NCI-H2196 (cell line): ENCODE results near the gene FERMT1.
"Not testable (repeated sequence)": the region's sequence is repeated elsewhere in the genome, so short reads cannot be mapped to it uniquely, and the experiment has no call there.

Source experiments
- DNase-seq: peaks from one replicate; lab custom pipeline; 2025; ENCODE audit not compliant: unreplicated experiment; lab: John Stamatoyannopoulos, UW

The FERMT1 gene

GRCh38 chr20:6041808-6042265, 81.0 kb downstream of the FERMT1 start:
- DNase-seq: no peak

GRCh38 chr20:6040958-6041807, 81.6 kb downstream of the FERMT1 start:
- DNase-seq: no peak

- DNase-seq: no peak
Measured at GRCh38 chr20:6040540-6040939, 82.3 kb downstream of the FERMT1 start.

- DNase-seq: no peak
Measured at GRCh38 chr20:6039766-6040165, 83.1 kb downstream of the FERMT1 start.

GRCh38 chr20:6038256-6038655, 84.6 kb downstream of the FERMT1 start:
- no peak for DNase-seq

- DNase-seq: no peak
Measured at GRCh38 chr20:6037082-6037481, 85.7 kb downstream of the FERMT1 start.

GRCh38 chr20:6036213-6036612, 86.6 kb downstream of the FERMT1 start:
- no peak for DNase-seq

- no peak for DNase-seq
Measured at GRCh38 chr20:6034134-6034969, 88.5 kb downstream of the FERMT1 start.

- not testable (repeated sequence) for DNase-seq
Measured at GRCh38 chr20:6032907-6033306, 89.9 kb downstream of the FERMT1 start.

- DNase-seq: no peak
Measured at GRCh38 chr20:6030453-6031080, 92.3 kb downstream of the FERMT1 start.

- no peak for DNase-seq
Measured at GRCh38 chr20:6029538-6029937, 93.3 kb downstream of the FERMT1 start.

GRCh38 chr20:6028818-6029217, 94.0 kb downstream of the FERMT1 start:
- DNase-seq: no peak

- DNase-seq: no peak
Measured at GRCh38 chr20:6026051-6026450, 96.8 kb downstream of the FERMT1 start.
